WI38 (cell line): ENCODE data around the gene KLHL26.
"Not testable (repeated sequence)": the region's sequence is repeated elsewhere in the genome, so short reads cannot be mapped to it uniquely, and the experiment has no call there.

ENCODE experiments used
- H3K4me3 ChIP-seq: 2 replicates; pipeline ENCODE4 v1.5.1; 2011; ENCODE audit warnings: low read depth, mild to moderate bottlenecking, control low read depth, low read length
- CTCF ChIP-seq: IDR thresholded peaks from 2 replicates; pipeline ENCODE4 v1.5.1; 2012; ENCODE audit warnings: low read depth, mild to moderate bottlenecking, control low read depth, low read length

KLHL26 gene

GRCh38 chr19:18591735-18592385, 45.0 kb upstream of the KLHL26 start:
- no peak for TF ChIP-seq CTCF
- H3K4me3 ChIP-seq: no peak overlapping the region

GRCh38 chr19:18592732-18593131, 44.1 kb upstream of the KLHL26 start:
- H3K4me3 ChIP-seq: not testable (repeated sequence)

- H3K4me3 ChIP-seq: no peak overlapping the region
- no peak for TF ChIP-seq CTCF
These were observed 43.3 kb upstream of the KLHL26 start for GRCh38 chr19:18593367-18594095.

- TF ChIP-seq CTCF: peak; percentile 59
- H3K4me3 ChIP-seq: peak overlapping the region; percentile 42
These were observed 42.6 kb upstream of the KLHL26 start for GRCh38 chr19:18594096-18594823.

GRCh38 chr19:18594824-18595373, 41.9 kb upstream of the KLHL26 start:
- H3K4me3 ChIP-seq: peak overlapping the region; percentile 42
- TF ChIP-seq CTCF: no peak

- H3K4me3 ChIP-seq: no peak overlapping the region
- TF ChIP-seq CTCF: no peak
These were observed 41.4 kb upstream of the KLHL26 start for GRCh38 chr19:18595475-18595874.

GRCh38 chr19:18596752-18597157, 40.1 kb upstream of the KLHL26 start:
- no peak overlapping the region for H3K4me3 ChIP-seq
- TF ChIP-seq CTCF: no peak
